ENCODE results near the gene KCNK5.

KCNK5 gene

DNA sequence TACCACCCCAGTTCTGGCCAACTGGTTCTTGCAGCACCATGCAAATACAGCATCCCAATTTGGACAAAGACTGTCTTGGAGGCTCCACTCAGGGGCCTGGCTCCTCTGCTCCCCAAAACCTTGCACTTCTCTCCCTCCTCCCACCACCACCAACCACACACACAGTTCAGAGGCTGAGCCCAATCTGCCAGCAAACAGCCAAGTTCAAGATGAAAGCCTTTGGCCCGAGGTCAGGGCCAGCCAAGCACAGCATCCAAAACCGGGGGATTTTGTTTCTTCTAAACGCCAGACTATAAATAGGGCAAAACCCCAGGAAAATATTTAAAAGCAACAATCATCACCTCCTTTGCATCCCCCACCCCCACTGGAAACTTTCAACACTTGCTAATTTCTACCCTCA, 5.7 kb downstream of the KCNK5 start:
- Histone ChIP-seq H3K4me1 (ENCODE audit: control insufficient read depth, insufficient read depth, low read length) (peaks cover 69% of the 10 kb centered on the region), H3K27me3 (ENCODE audit: control insufficient read depth, insufficient read depth, low read length) (peaks cover 4% of the 10 kb centered on the region), H3K9ac (ENCODE audit: low read length) (no peak overlapping the region), H3K36me3 (ENCODE audit: control insufficient read depth, insufficient read depth, low read length) (no peaks in the 10 kb centered on the region), H3K4me3 (ENCODE audit: low read length) (no peak overlapping the region), H3K9me3 (ENCODE audit: control insufficient read depth, low read length) (no peaks in the 10 kb centered on the region)

GRCh38 chr6:39223061-39223460, 6.2 kb downstream of the KCNK5 start:
- Histone ChIP-seq H3K36me3 (ENCODE audit: control insufficient read depth, insufficient read depth, low read length) (no peaks in the 10 kb centered on the region), H3K4me3 (ENCODE audit: low read length) (no peak overlapping the region), H3K27me3 (ENCODE audit: control insufficient read depth, insufficient read depth, low read length) (peaks cover 4% of the 10 kb centered on the region), H3K9me3 (ENCODE audit: control insufficient read depth, low read length) (no peaks in the 10 kb centered on the region), H3K9ac (ENCODE audit: low read length) (no peak overlapping the region), H3K4me1 (ENCODE audit: control insufficient read depth, insufficient read depth, low read length) (peaks cover 74% of the 10 kb centered on the region)

DNA sequence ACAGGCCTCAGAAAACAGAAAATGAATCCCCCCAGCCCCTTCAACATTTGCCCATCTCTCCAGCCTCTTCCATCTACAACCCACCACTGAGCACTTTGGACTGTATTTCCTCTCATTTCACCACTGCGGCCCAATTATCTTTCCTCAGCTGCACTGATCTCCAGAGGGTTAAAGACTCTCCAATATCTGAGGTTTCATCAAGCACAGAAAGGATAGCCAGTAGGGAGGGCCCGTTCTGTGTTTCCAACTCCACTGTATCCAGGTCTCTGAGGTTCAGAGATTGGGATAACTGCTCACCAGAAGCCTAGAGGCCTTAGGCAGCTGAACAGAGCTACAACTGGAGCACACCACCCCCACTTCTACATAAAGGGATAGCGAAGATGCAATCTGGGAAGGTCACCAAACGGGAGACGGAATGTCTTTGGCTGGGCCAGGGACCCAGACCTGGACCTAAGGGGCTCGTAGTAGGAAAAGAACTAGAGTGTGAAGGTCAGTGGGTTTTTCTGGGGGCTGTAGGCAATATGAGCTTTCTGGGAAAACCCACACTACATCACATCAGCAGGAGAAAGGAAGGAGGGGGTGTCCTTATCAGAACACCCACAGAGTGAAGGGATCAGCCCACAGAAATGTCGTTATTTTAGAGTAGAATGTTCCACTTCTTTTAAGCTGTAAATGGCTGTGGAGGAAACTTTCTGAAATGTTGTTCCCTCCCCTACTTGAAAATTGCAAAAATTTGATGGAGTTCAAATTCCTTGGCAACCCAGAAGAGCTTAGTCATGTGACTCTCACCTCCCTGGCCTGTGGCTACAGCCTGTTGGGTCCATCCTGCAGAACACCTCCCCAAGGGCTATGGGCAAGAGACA, 7.3 kb downstream of the KCNK5 start:
- no peaks in the 10 kb centered on the region for H3K9me3 ChIP-seq (ENCODE audit: control insufficient read depth, low read length)
- H3K4me3 ChIP-seq (ENCODE audit: low read length), result no peak overlapping the region
- H3K9ac ChIP-seq (ENCODE audit: low read length), result no peak overlapping the region
- no peaks in the 10 kb centered on the region for H3K27me3 ChIP-seq (ENCODE audit: control insufficient read depth, insufficient read depth, low read length)
- H3K4me1 ChIP-seq (ENCODE audit: control insufficient read depth, insufficient read depth, low read length), result peaks cover 84% of the 10 kb centered on the region
- H3K36me3 ChIP-seq (ENCODE audit: control insufficient read depth, insufficient read depth, low read length), result no peaks in the 10 kb centered on the region

- Histone ChIP-seq H3K36me3 (ENCODE audit: control insufficient read depth, insufficient read depth, low read length) (no peaks in the 10 kb centered on the region), H3K4me1 (ENCODE audit: control insufficient read depth, insufficient read depth, low read length) (peaks cover 90% of the 10 kb centered on the region), H3K9ac (ENCODE audit: low read length) (no peak overlapping the region), H3K4me3 (ENCODE audit: low read length) (no peak overlapping the region), H3K27me3 (ENCODE audit: control insufficient read depth, insufficient read depth, low read length) (no peaks in the 10 kb centered on the region), H3K9me3 (ENCODE audit: control insufficient read depth, low read length) (no peaks in the 10 kb centered on the region)
These were observed 8.2 kb downstream of the KCNK5 start for GRCh38 chr6:39221115-39221514.

DNA sequence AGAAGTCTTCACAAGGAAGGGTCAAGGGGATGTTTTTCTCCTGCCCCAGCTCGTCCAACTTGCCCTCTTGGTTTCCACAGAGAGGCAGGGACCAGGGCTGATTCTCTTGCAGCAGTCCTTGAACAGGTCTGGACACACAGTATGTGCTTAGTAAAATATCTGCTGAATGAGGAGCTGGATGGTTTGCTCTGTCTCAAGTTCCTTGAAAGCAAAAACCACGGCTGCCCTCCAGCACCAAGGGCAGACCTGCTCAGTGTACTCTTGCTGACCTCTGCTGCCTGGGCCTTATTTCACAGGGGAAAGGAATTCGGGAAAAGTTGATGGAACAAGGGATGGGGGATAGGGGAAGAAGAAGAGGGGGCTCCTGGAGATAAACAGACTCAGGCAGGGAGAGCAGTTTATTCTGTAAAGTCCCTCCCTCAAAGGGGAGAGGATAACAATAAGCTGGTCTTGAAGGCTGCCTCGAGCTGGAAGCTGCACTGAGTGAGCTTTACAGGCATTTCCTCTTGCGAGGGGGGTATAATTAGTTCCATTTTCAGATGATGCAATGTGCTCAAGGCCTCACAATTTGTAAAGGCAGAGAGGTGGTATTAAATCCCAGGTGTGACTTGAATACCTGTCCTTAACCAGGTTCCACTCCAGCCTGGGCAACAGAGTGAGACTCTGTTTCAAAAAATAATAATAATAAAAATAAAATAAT, 10.3 kb downstream of the KCNK5 start:
- H3K36me3 ChIP-seq (ENCODE audit: control insufficient read depth, insufficient read depth, low read length), result no peaks in the 10 kb centered on the region
- H3K4me1 ChIP-seq (ENCODE audit: control insufficient read depth, insufficient read depth, low read length), result peaks cover 90% of the 10 kb centered on the region
- H3K9ac ChIP-seq (ENCODE audit: low read length), result no peak overlapping the region
- no peaks in the 10 kb centered on the region for H3K27me3 ChIP-seq (ENCODE audit: control insufficient read depth, insufficient read depth, low read length)
- H3K9me3 ChIP-seq (ENCODE audit: control insufficient read depth, low read length), result no peaks in the 10 kb centered on the region
- H3K4me3 ChIP-seq (ENCODE audit: low read length), result no peak overlapping the region

DNA sequence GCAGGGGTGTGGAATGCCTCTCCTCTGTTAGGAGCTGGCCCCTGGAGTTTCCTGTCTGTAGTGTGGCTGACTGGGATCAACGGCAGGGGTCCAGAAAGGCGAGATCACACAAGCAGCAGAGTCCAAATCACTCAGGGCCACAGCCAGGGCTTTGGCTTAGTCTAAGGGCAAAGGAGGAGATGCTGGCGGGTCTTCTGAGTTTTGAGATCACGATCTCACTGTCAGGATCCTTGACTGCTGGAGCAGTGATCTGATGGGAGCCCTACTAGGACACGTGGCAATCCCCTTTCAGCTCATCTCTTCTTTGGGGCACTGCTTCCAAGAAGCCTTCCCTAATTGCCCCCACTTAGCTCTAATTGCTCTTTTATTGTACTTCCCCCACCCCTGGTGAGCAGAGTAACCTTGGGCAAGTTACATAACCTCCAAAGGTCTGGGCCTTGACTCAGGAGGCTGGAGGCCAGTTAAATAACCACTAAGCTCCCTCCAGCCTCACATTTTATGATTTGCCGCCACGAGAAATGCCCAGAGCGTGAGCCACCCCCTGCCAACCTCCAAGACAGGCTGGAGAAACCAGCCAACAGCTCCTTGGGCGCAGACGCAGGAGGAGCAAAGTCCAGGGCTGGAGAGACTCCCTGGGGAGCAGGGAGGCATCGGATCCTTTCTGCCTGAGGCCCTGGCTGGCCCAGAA, 12.0 kb downstream of the KCNK5 start:
- Histone ChIP-seq H3K9me3 (ENCODE audit: control insufficient read depth, low read length) (no peaks in the 10 kb centered on the region), H3K4me1 (ENCODE audit: control insufficient read depth, insufficient read depth, low read length) (peaks cover 95% of the 10 kb centered on the region), H3K27me3 (ENCODE audit: control insufficient read depth, insufficient read depth, low read length) (no peaks in the 10 kb centered on the region), H3K36me3 (ENCODE audit: control insufficient read depth, insufficient read depth, low read length) (no peaks in the 10 kb centered on the region), H3K4me3 (ENCODE audit: low read length) (no peak overlapping the region), H3K9ac (ENCODE audit: low read length) (peak overlapping the region; percentile 42)

- Histone ChIP-seq H3K4me3 (ENCODE audit: low read length) (no peak overlapping the region), H3K27me3 (ENCODE audit: control insufficient read depth, insufficient read depth, low read length) (no peaks in the 10 kb centered on the region), H3K36me3 (ENCODE audit: control insufficient read depth, insufficient read depth, low read length) (no peaks in the 10 kb centered on the region), H3K9ac (ENCODE audit: low read length) (no peak overlapping the region), H3K4me1 (ENCODE audit: control insufficient read depth, insufficient read depth, low read length) (peaks cover 93% of the 10 kb centered on the region), H3K9me3 (ENCODE audit: control insufficient read depth, low read length) (no peaks in the 10 kb centered on the region)
These were observed 13.6 kb downstream of the KCNK5 start for GRCh38 chr6:39215640-39216158.

- Histone ChIP-seq H3K4me1 (ENCODE audit: control insufficient read depth, insufficient read depth, low read length) (peaks cover 92% of the 10 kb centered on the region), H3K4me3 (ENCODE audit: low read length) (peak overlapping the region; percentile 18), H3K36me3 (ENCODE audit: control insufficient read depth, insufficient read depth, low read length) (no peaks in the 10 kb centered on the region), H3K27me3 (ENCODE audit: control insufficient read depth, insufficient read depth, low read length) (no peaks in the 10 kb centered on the region), H3K9me3 (ENCODE audit: control insufficient read depth, low read length) (no peaks in the 10 kb centered on the region), H3K9ac (ENCODE audit: low read length) (no peak overlapping the region)
These were observed 14.2 kb downstream of the KCNK5 start for GRCh38 chr6:39214846-39215639.

GRCh38 chr6:39214120-39214813, 15.0 kb downstream of the KCNK5 start:
- Histone ChIP-seq H3K4me1 (ENCODE audit: control insufficient read depth, insufficient read depth, low read length) (peaks cover 92% of the 10 kb centered on the region), H3K9ac (ENCODE audit: low read length) (peak overlapping the region; percentile 42), H3K36me3 (ENCODE audit: control insufficient read depth, insufficient read depth, low read length) (no peaks in the 10 kb centered on the region), H3K9me3 (ENCODE audit: control insufficient read depth, low read length) (no peaks in the 10 kb centered on the region), H3K4me3 (ENCODE audit: low read length) (no peak overlapping the region), H3K27me3 (ENCODE audit: control insufficient read depth, insufficient read depth, low read length) (no peaks in the 10 kb centered on the region)

DNA sequence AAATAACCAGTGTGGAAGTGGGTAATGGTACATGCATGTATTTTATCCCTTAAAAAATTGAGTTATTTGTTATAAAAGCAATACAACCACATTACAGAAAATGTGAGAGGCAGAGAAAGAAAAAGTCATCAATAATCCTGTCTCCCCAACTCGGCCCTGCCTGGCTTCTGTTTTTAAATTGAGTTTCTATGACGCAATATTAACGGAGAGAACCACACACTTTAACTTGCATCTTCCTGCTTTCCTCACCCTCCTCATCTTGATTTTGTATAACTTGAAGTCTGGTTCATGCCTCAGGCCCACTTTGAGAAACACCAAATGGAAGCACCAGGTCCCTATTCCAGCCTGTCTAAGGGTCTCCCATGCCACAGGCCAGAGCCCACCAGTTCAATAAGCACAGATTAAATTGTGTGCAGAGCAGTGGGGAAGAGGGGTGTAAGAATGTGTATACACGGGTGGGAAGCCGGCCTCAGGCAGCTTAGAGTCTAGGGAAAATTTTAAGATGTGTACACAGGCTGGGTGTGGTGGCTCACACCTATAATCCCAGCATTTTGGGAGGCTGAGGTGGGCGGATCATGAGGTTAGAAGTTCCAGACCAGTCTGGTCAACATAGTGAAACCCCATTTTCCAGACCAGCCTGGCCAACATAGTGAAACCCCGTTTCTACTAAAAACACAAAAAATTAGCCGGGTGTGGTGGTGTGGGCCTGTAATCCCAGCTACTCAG, 15.9 kb downstream of the KCNK5 start:
- peaks cover 92% of the 10 kb centered on the region for H3K4me1 ChIP-seq (ENCODE audit: control insufficient read depth, insufficient read depth, low read length)
- H3K27me3 ChIP-seq (ENCODE audit: control insufficient read depth, insufficient read depth, low read length), result no peaks in the 10 kb centered on the region
- no peak overlapping the region for H3K4me3 ChIP-seq (ENCODE audit: low read length)
- no peak overlapping the region for H3K9ac ChIP-seq (ENCODE audit: low read length)
- no peaks in the 10 kb centered on the region for H3K9me3 ChIP-seq (ENCODE audit: control insufficient read depth, low read length)
- no peaks in the 10 kb centered on the region for H3K36me3 ChIP-seq (ENCODE audit: control insufficient read depth, insufficient read depth, low read length)
